Neural crest cell (in vitro differentiated cells): Measurements from ENCODE around the gene CCDC170. TPM values are rescaled to one million over a fixed set of nuclear protein-coding genes. Genes with fewer than 3 reads are reported as not detected.
"Not testable (repeated sequence)": the region's sequence is repeated elsewhere in the genome, so short reads cannot be mapped to it uniquely, and the experiment has no call there.

ENCODE experiments used
- DNase-seq: peaks from one replicate; pipeline ENCODE4 v3.0.0; 2021; ENCODE audit warnings: low read depth, mixed read lengths, low spot score
- H3K27ac Mint-ChIP-seq: one replicate; pipeline ENCODE4 v1.8.0; 2021; ENCODE audit warnings: mild to moderate bottlenecking, mixed read lengths; ENCODE audit not compliant: unreplicated experiment
- H3K27me3 Mint-ChIP-seq: 2 replicates; pipeline ENCODE4 v1.8.0; 2021; ENCODE audit warnings: low read depth, mild to moderate bottlenecking, mixed read lengths
- H3K36me3 Mint-ChIP-seq: 2 replicates; pipeline ENCODE4 v1.8.0; 2021; ENCODE audit warnings: low read depth, mild to moderate bottlenecking, mixed read lengths
- H3K4me1 Mint-ChIP-seq: 2 replicates; pipeline ENCODE4 v1.8.0; 2021; ENCODE audit warnings: mixed read lengths
- H3K4me3 Mint-ChIP-seq: one replicate; pipeline ENCODE4 v1.8.0; 2021; ENCODE audit warnings: mild to moderate bottlenecking, mixed read lengths
- H3K9me3 Mint-ChIP-seq: 2 replicates; pipeline ENCODE4 v1.8.0; 2021; ENCODE audit warnings: mixed read lengths
- CTCF ChIP-seq: fragments of 200-600 bp; sonication (generic); conservative IDR thresholded peaks from 2 replicates; pipeline ENCODE4 v1.5.0; 2021; ENCODE audit warnings: antibody characterized with exemption, mild to moderate bottlenecking
- total RNA-seq: library from RNA; stranded (reverse); gene quantifications from 2 replicates; pipeline ENCODE4 v1.2.1, GENCODE V29; 2021

Gene CCDC170
- total RNA-seq, 1 donor from 2014 or later: 0.37 TPM

GRCh38 chr6:151514000-151514730 lies 20.3 kb downstream of the CCDC170 start:
- Mint-ChIP-seq H3K4me3 (no peak overlapping the region), H3K9me3 (peaks cover 9% of the 10 kb centered on the region), H3K4me1 (no peaks in the 10 kb centered on the region), H3K27me3 (no peaks in the 10 kb centered on the region), H3K27ac (no peak overlapping the region), H3K36me3 (peaks cover 5% of the 10 kb centered on the region)
- no peak for TF ChIP-seq CTCF
- DNase-seq: no peak

GRCh38 chr6:151518992-151519391 lies 25.2 kb downstream of the CCDC170 start:
- peaks cover 21% of the 10 kb centered on the region for H3K9me3 Mint-ChIP-seq

GRCh38 chr6:151523034-151523433 lies 29.2 kb downstream of the CCDC170 start:
- no peak for TF ChIP-seq CTCF

More at GRCh38 chr6:151518992-151519391, 25.2 kb downstream of the CCDC170 start:
- not testable (repeated sequence) for H3K27me3 Mint-ChIP-seq, H3K36me3 Mint-ChIP-seq, H3K4me1 Mint-ChIP-seq, DNase-seq, H3K4me3 Mint-ChIP-seq, H3K27ac Mint-ChIP-seq

GRCh38 chr6:151524059-151524458 lies 30.2 kb downstream of the CCDC170 start:
- Mint-ChIP-seq H3K9me3 (peaks cover 20% of the 10 kb centered on the region), H3K27me3 (no peaks in the 10 kb centered on the region), H3K27ac (no peak overlapping the region), H3K36me3 (peaks cover 5% of the 10 kb centered on the region), H3K4me3 (no peak overlapping the region), H3K4me1 (no peaks in the 10 kb centered on the region)
- DNase-seq: no peak
- TF ChIP-seq CTCF: no peak

More at GRCh38 chr6:151523034-151523433, 29.2 kb downstream of the CCDC170 start:
- no peak for DNase-seq
- Mint-ChIP-seq H3K27ac (no peak overlapping the region), H3K4me3 (no peak overlapping the region), H3K27me3 (no peaks in the 10 kb centered on the region), H3K9me3 (peaks cover 28% of the 10 kb centered on the region), H3K36me3 (peaks cover 7% of the 10 kb centered on the region), H3K4me1 (no peaks in the 10 kb centered on the region)

- H3K27me3 Mint-ChIP-seq: no peaks in the 10 kb centered on the region
- no peaks in the 10 kb centered on the region for H3K4me1 Mint-ChIP-seq
- no peak for TF ChIP-seq CTCF
- DNase-seq: no peak
- H3K36me3 Mint-ChIP-seq: peaks cover 2% of the 10 kb centered on the region
- no peak overlapping the region for H3K27ac Mint-ChIP-seq
- no peak overlapping the region for H3K4me3 Mint-ChIP-seq
- peaks cover 11% of the 10 kb centered on the region for H3K9me3 Mint-ChIP-seq
These were observed 40.8 kb downstream of the CCDC170 start for GRCh38 chr6:151534576-151534975.

GRCh38 chr6:151535476-151536187 lies 41.8 kb downstream of the CCDC170 start:
- Mint-ChIP-seq H3K9me3 (peaks cover 16% of the 10 kb centered on the region), H3K36me3 (peaks cover 2% of the 10 kb centered on the region)
- no peak for TF ChIP-seq CTCF

More at GRCh38 chr6:151535476-151536187, 41.8 kb downstream of the CCDC170 start:
- no peak overlapping the region for H3K27ac Mint-ChIP-seq
- H3K4me1 Mint-ChIP-seq: no peaks in the 10 kb centered on the region
- DNase-seq: no peak
- H3K27me3 Mint-ChIP-seq: no peaks in the 10 kb centered on the region
- H3K4me3 Mint-ChIP-seq: no peak overlapping the region
